Measurements from ENCODE around the gene DRAM1. TPM values are rescaled to one million over a fixed set of nuclear protein-coding genes. Genes with fewer than 3 reads are reported as not detected.

DRAM1 gene
- total and polyA plus RNA-seq, 2 of the 4 experiments (the other 2 are of a cell fraction) = 20.0 to 27.2 TPM

- H4K20me1 ChIP-seq (ENCODE audit: insufficient read depth, low read length) = no peaks in the 10 kb centered on the region
- no peak for TF ChIP-seq CEBPB (IDR thresholded peaks at IDR 0.05; ENCODE audit: low read depth, low read length)
- TF ChIP-seq MAFK (IDR thresholded peaks at IDR 0.05; ENCODE audit: low read depth, low read length) = no peak
- TF ChIP-seq RAD21 (IDR thresholded peaks at IDR 0.05; ENCODE audit: low read length) = no peak
- no peak for TF ChIP-seq NFE2L2 (IDR thresholded peaks at IDR 0.05; ENCODE audit: low read depth, low read length)
- no peak for TF ChIP-seq CTCF (conservative IDR thresholded peaks at IDR 0.05; ENCODE audit: low read depth, low read length)
- no peak for TF ChIP-seq CHD1 (IDR thresholded peaks at IDR 0.05; ENCODE audit: low read depth, low read length)
- TF ChIP-seq RCOR1 (IDR thresholded peaks at IDR 0.05; ENCODE audit: insufficient replicate concordance, low read length) = no peak
- no peak for TF ChIP-seq FOS (IDR thresholded peaks at IDR 0.05; ENCODE audit: low read depth, low read length)
- TF ChIP-seq BHLHE40 (IDR thresholded peaks at IDR 0.05; ENCODE audit: low read depth, low read length) = no peak
- no peak for TF ChIP-seq POLR2A (IDR thresholded peaks at IDR 0.05; ENCODE audit: low read depth, low read length)
- TF ChIP-seq ELK1 (IDR thresholded peaks at IDR 0.05; ENCODE audit: borderline replicate concordance, low read depth, low read length) = no peak
- TF ChIP-seq USF2 (IDR thresholded peaks at IDR 0.05; ENCODE audit: low read depth, low read length) = no peak
- H3K9ac ChIP-seq (ENCODE audit: low read depth, low read length) = no peak overlapping the region
- H3K4me2 ChIP-seq (ENCODE audit: low read depth, low read length) = no peak overlapping the region
- BruUV-seq (replicated peaks) = no TSS peak
- no peak overlapping the region for H2BK5ac ChIP-seq (ENCODE audit: low read depth, low read length, poor library complexity, severe bottlenecking)
- DNase-seq (no peak), ATAC-seq (ENCODE audit: low read depth) (no peak)
- H3K79me1 ChIP-seq (ENCODE audit: low read depth in 1 of 2, low read length in 2 of 2) = no peaks in the 10 kb centered on the region
- no peak overlapping the region for H2BK15ac ChIP-seq (ENCODE audit: low read depth, low read length)
- in situ Hi-C loops (cut with MboI; ENCODE audit: low sequenced_read_pairs) (loop anchor here (25.0 kb wide), 1 partner anchor 547 kb away; the partner anchor contains the start of gene IGF1), intact Hi-C loops (cut with micrococcal nuclease) (loop anchor here (1.0 to 2.0 kb wide), 2 partner anchors 180 to 540 kb away; partner anchors contain the start of genes IGF1, NUP37 and PARPBP), dilution Hi-C loops (cut with HindIII; ENCODE audit: low sequenced_read_pairs, unreplicated experiment) (no loop called here)
- H3K56ac ChIP-seq (ENCODE audit: extremely low read depth, insufficient read depth, low read length) = no peak overlapping the region
- H2AFZ ChIP-seq (replicated peaks; ENCODE audit: low read length, poor library complexity) = no peak overlapping the region
- no peak overlapping the region for H3K27ac ChIP-seq (ENCODE audit: insufficient read depth, low read length)
- H2AK5ac ChIP-seq (ENCODE audit: low read depth, low read length) = no peak overlapping the region
- WGBS, 2 experiments (ENCODE audit: extremely low coverage in 2 of 2, insufficient read length in 1 of 2) = no CpG with 5 or more reads among the region's 5 CpGs
- H2BK120ac ChIP-seq (ENCODE audit: low read depth, low read length) = no peak overlapping the region
- H3K4ac ChIP-seq (ENCODE audit: low read depth, low read length) = no peak overlapping the region
- H4K8ac ChIP-seq (ENCODE audit: low read depth in 2 of 2, low read length in 2 of 2) = no peak overlapping the region
- H3K9me1 ChIP-seq (ENCODE audit: insufficient read depth, low read length) = peaks cover 12% of the 10 kb centered on the region
- H3K4me3 ChIP-seq (ENCODE audit: insufficient read depth, low read depth, low read length) = no peak overlapping the region
- no peaks in the 10 kb centered on the region for H3K36me3 ChIP-seq (ENCODE audit: control insufficient read depth, insufficient read depth, low read length)
- H3K27me3 ChIP-seq (ENCODE audit: control insufficient read depth, insufficient read depth, low read length) = no peaks in the 10 kb centered on the region
- H3K14ac ChIP-seq (replicated peaks; ENCODE audit: low read depth, low read length) = no peak overlapping the region
- H4K5ac ChIP-seq (ENCODE audit: low read depth, low read length) = no peak overlapping the region
- POLR2A ChIA-PET (ENCODE audit: unreplicated experiment) = no interaction called here
- no peak overlapping the region for H2BK20ac ChIP-seq (ENCODE audit: low read depth, low read length)
- CTCF ChIA-PET = interaction anchor here (0.6 to 1.5 kb wide), 12 partner anchors 34 to 876 kb away, joined by 3 to 6 read pairs (median 3); no protein-coding TSS in a partner anchor
- no peaks in the 10 kb centered on the region for H3K9me3 ChIP-seq (ENCODE audit: control insufficient read depth, insufficient read depth, low read length)
- peaks cover 13% of the 10 kb centered on the region for H3K4me1 ChIP-seq (ENCODE audit: control insufficient read depth, insufficient read depth, low read length)
- no peak overlapping the region for H2AK9ac ChIP-seq (replicated peaks; ENCODE audit: low read depth, low read length, poor library complexity)
- H3K18ac ChIP-seq (ENCODE audit: low read depth, low read length) = no peak overlapping the region
- H4K91ac ChIP-seq (ENCODE audit: insufficient read depth, low read depth, low read length) = no peak overlapping the region
- H3K23ac ChIP-seq (ENCODE audit: low read depth, low read length) = no peak overlapping the region
These were observed 63.1 kb downstream of the DRAM1 start for GRCh38 chr12:101940400-101940950.

Measured in IMR-90 (cell line).